ENCODE measurements around the gene XIRP2.

Gene XIRP2

GRCh38 chr2:167187978-167188967 lies 300.0 kb downstream of the XIRP2 start:
- peaks cover 44% of the 10 kb centered on the region for H3K4me1 ChIP-seq (ENCODE audit: control insufficient read depth, insufficient read depth, low read length, unreplicated experiment)
- no peaks in the 10 kb centered on the region for H3K79me2 ChIP-seq (ENCODE audit: control insufficient read depth, insufficient read depth, low read length, unreplicated experiment)
- no peak overlapping the region for H3K4me3 ChIP-seq (ENCODE audit: low read depth, low read length)
- no peak overlapping the region for H3K27ac ChIP-seq (ENCODE audit: low read depth, low read length)
- H3K36me3 ChIP-seq (ENCODE audit: insufficient read depth, low read length) = no peaks in the 10 kb centered on the region
- no peak overlapping the region for H2AFZ ChIP-seq (ENCODE audit: low read length, unreplicated experiment)
- H3K27me3 ChIP-seq (ENCODE audit: insufficient read depth, low read length) = no peaks in the 10 kb centered on the region

- Histone ChIP-seq H2AFZ (ENCODE audit: low read length, unreplicated experiment) (peak overlapping the region; percentile 15), H3K4me3 (ENCODE audit: low read depth, low read length) (peak overlapping the region; percentile 8; the same call in 1 of the 2 replicates), H3K27ac (ENCODE audit: low read depth, low read length) (no peak overlapping the region)
These were observed 301.8 kb downstream of the XIRP2 start for GRCh38 chr2:167190053-167190452.

GRCh38 chr2:167191588-167191987 lies 303.3 kb downstream of the XIRP2 start:
- Histone ChIP-seq H3K36me3 (ENCODE audit: insufficient read depth, low read length) (no peaks in the 10 kb centered on the region), H3K4me1 (ENCODE audit: control insufficient read depth, insufficient read depth, low read length, unreplicated experiment) (peaks cover 52% of the 10 kb centered on the region), H3K27me3 (ENCODE audit: insufficient read depth, low read length) (no peaks in the 10 kb centered on the region), H3K79me2 (ENCODE audit: control insufficient read depth, insufficient read depth, low read length, unreplicated experiment) (no peaks in the 10 kb centered on the region), H2AFZ (ENCODE audit: low read length, unreplicated experiment) (no peak overlapping the region), H3K4me3 (ENCODE audit: low read depth, low read length) (no peak overlapping the region), H3K27ac (ENCODE audit: low read depth, low read length) (no peak overlapping the region)

More at GRCh38 chr2:167190053-167190452, 301.8 kb downstream of the XIRP2 start:
- Histone ChIP-seq H3K27me3 (ENCODE audit: insufficient read depth, low read length) (no peaks in the 10 kb centered on the region), H3K36me3 (ENCODE audit: insufficient read depth, low read length) (no peaks in the 10 kb centered on the region), H3K4me1 (ENCODE audit: control insufficient read depth, insufficient read depth, low read length, unreplicated experiment) (peaks cover 46% of the 10 kb centered on the region), H3K79me2 (ENCODE audit: control insufficient read depth, insufficient read depth, low read length, unreplicated experiment) (no peaks in the 10 kb centered on the region)

DNA sequence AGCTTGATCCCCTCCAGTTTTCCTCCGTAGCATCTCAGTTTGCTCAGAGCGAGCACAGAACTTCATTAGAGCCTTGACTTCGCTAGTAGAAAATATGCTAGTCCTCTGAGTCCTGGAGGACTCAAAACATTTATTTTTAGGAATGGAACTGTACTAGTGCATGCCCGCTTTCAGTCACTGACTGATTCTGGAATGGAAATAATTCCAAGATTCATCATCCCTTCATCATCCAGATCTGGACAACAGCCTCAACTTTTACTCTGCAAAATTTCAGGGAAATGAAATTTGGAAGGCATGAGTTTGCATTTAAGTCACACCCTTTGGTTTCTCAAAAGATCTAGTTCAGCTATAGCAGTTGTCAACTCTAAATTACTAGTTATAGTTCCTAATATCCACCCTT lies 304.6 kb downstream of the XIRP2 start:
- Histone ChIP-seq H3K4me3 (ENCODE audit: low read depth, low read length) (peak overlapping the region; percentile 36; the same call in 1 of the 2 replicates), H3K36me3 (ENCODE audit: insufficient read depth, low read length) (no peaks in the 10 kb centered on the region), H3K27me3 (ENCODE audit: insufficient read depth, low read length) (no peaks in the 10 kb centered on the region), H2AFZ (ENCODE audit: low read length, unreplicated experiment) (no peak overlapping the region), H3K79me2 (ENCODE audit: control insufficient read depth, insufficient read depth, low read length, unreplicated experiment) (no peaks in the 10 kb centered on the region), H3K4me1 (ENCODE audit: control insufficient read depth, insufficient read depth, low read length, unreplicated experiment) (peaks cover 61% of the 10 kb centered on the region), H3K27ac (ENCODE audit: low read depth, low read length) (peak overlapping the region; percentile 55)

GRCh38 chr2:167196461-167197252 lies 308.4 kb downstream of the XIRP2 start:
- Histone ChIP-seq H3K79me2 (ENCODE audit: control insufficient read depth, insufficient read depth, low read length, unreplicated experiment) (no peaks in the 10 kb centered on the region), H3K27ac (ENCODE audit: low read depth, low read length) (no peak overlapping the region), H3K4me3 (ENCODE audit: low read depth, low read length) (peak overlapping the region; percentile 37; the same call in 1 of the 2 replicates), H2AFZ (ENCODE audit: low read length, unreplicated experiment) (peak overlapping the region; percentile 18), H3K27me3 (ENCODE audit: insufficient read depth, low read length) (no peaks in the 10 kb centered on the region), H3K36me3 (ENCODE audit: insufficient read depth, low read length) (no peaks in the 10 kb centered on the region), H3K4me1 (ENCODE audit: control insufficient read depth, insufficient read depth, low read length, unreplicated experiment) (peaks cover 37% of the 10 kb centered on the region)

DNA sequence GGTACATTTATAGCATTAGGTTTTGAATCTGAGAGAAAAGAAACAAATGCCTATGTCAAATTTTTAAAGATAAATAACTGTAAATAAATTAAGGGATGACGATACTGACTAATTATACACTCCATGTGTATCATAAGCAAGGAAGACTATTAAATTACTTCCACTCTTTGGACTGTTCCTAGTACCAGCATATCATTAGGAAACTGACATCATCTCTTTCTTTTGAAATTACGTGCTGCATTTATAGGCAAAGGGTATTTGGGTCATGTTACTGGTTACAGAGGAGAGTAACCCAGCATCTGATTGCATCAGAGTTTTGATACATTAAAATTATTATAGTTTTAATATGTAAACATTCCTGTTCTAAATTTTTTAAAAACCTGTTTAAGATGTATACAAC lies 309.7 kb downstream of the XIRP2 start:
- Histone ChIP-seq H3K27me3 (ENCODE audit: insufficient read depth, low read length) (no peaks in the 10 kb centered on the region), H3K4me1 (ENCODE audit: control insufficient read depth, insufficient read depth, low read length, unreplicated experiment) (peaks cover 24% of the 10 kb centered on the region), H2AFZ (ENCODE audit: low read length, unreplicated experiment) (no peak overlapping the region), H3K4me3 (ENCODE audit: low read depth, low read length) (no peak overlapping the region), H3K36me3 (ENCODE audit: insufficient read depth, low read length) (no peaks in the 10 kb centered on the region), H3K27ac (ENCODE audit: low read depth, low read length) (no peak overlapping the region), H3K79me2 (ENCODE audit: control insufficient read depth, insufficient read depth, low read length, unreplicated experiment) (no peaks in the 10 kb centered on the region)

DNA sequence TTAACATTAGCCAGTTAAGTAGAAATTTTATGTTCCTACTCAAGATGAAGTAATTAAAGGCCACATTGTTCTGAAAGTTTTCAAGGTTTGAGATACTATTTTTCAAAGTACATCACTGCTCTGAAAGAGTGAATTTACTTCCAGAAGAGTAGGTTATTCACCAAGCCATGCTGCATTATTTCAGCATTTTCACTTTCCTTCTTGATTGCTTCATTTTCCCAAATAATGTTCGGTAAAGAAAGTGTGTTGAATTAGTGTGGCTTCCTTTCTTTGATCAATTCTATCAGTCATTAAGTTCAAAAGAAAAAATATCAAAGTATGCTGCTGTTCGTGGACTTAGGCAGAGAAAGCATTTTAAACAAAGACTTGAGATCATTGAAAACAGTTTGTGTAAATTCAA lies 310.3 kb downstream of the XIRP2 start:
- Histone ChIP-seq H3K4me3 (ENCODE audit: low read depth, low read length) (no peak overlapping the region), H3K79me2 (ENCODE audit: control insufficient read depth, insufficient read depth, low read length, unreplicated experiment) (no peaks in the 10 kb centered on the region), H3K27ac (ENCODE audit: low read depth, low read length) (no peak overlapping the region), H2AFZ (ENCODE audit: low read length, unreplicated experiment) (no peak overlapping the region), H3K27me3 (ENCODE audit: insufficient read depth, low read length) (no peaks in the 10 kb centered on the region), H3K36me3 (ENCODE audit: insufficient read depth, low read length) (no peaks in the 10 kb centered on the region), H3K4me1 (ENCODE audit: control insufficient read depth, insufficient read depth, low read length, unreplicated experiment) (peaks cover 19% of the 10 kb centered on the region)

- peaks cover 19% of the 10 kb centered on the region for H3K4me1 ChIP-seq (ENCODE audit: control insufficient read depth, insufficient read depth, low read length, unreplicated experiment)
- no peaks in the 10 kb centered on the region for H3K27me3 ChIP-seq (ENCODE audit: insufficient read depth, low read length)
- H3K4me3 ChIP-seq (ENCODE audit: low read depth, low read length) = no peak overlapping the region
- H3K27ac ChIP-seq (ENCODE audit: low read depth, low read length) = no peak overlapping the region
- H2AFZ ChIP-seq (ENCODE audit: low read length, unreplicated experiment) = no peak overlapping the region
- no peaks in the 10 kb centered on the region for H3K36me3 ChIP-seq (ENCODE audit: insufficient read depth, low read length)
- H3K79me2 ChIP-seq (ENCODE audit: control insufficient read depth, insufficient read depth, low read length, unreplicated experiment) = no peaks in the 10 kb centered on the region
These were observed 311.7 kb downstream of the XIRP2 start for GRCh38 chr2:167200019-167200418.

GRCh38 chr2:167209784-167210183 lies 321.5 kb downstream of the XIRP2 start:
- Histone ChIP-seq H3K27me3 (ENCODE audit: insufficient read depth, low read length) (no peaks in the 10 kb centered on the region), H3K79me2 (ENCODE audit: control insufficient read depth, insufficient read depth, low read length, unreplicated experiment) (no peaks in the 10 kb centered on the region), H3K4me1 (ENCODE audit: control insufficient read depth, insufficient read depth, low read length, unreplicated experiment) (peaks cover 6% of the 10 kb centered on the region), H3K27ac (ENCODE audit: low read depth, low read length) (no peak overlapping the region), H2AFZ (ENCODE audit: low read length, unreplicated experiment) (no peak overlapping the region), H3K4me3 (ENCODE audit: low read depth, low read length) (no peak overlapping the region), H3K36me3 (ENCODE audit: insufficient read depth, low read length) (no peaks in the 10 kb centered on the region)

- no peaks in the 10 kb centered on the region for H3K79me2 ChIP-seq (ENCODE audit: control insufficient read depth, insufficient read depth, low read length, unreplicated experiment)
- no peak overlapping the region for H2AFZ ChIP-seq (ENCODE audit: low read length, unreplicated experiment)
- no peaks in the 10 kb centered on the region for H3K36me3 ChIP-seq (ENCODE audit: insufficient read depth, low read length)
- no peak overlapping the region for H3K4me3 ChIP-seq (ENCODE audit: low read depth, low read length)
- H3K27me3 ChIP-seq (ENCODE audit: insufficient read depth, low read length) = no peaks in the 10 kb centered on the region
- H3K4me1 ChIP-seq (ENCODE audit: control insufficient read depth, insufficient read depth, low read length, unreplicated experiment) = peaks cover 6% of the 10 kb centered on the region
- H3K27ac ChIP-seq (ENCODE audit: low read depth, low read length) = no peak overlapping the region
These were observed 323.9 kb downstream of the XIRP2 start for GRCh38 chr2:167212014-167212648.

Measured in ACC112 (cell line).